SIG-M5 (cell line): ENCODE measurements around the gene GPATCH4.

Source experiments
- DNase-seq: peaks from one replicate; lab custom pipeline; 2025; lab: John Stamatoyannopoulos, UW

Gene GPATCH4

GRCh38 chr1:156547434-156547833 is 53.8 kb downstream of the GPATCH4 start:
- DNase-seq: no peak

- DNase-seq: no peak
These were observed 55.0 kb downstream of the GPATCH4 start for GRCh38 chr1:156546267-156546666.

GRCh38 chr1:156544592-156545102 is 56.6 kb downstream of the GPATCH4 start:
- DNase-seq: no peak
